Mesenteric fat pad (tissue), 1 donor: ENCODE measurements around the gene DZIP1L. TPM values are rescaled to one million over a fixed set of nuclear protein-coding genes. Genes with fewer than 3 reads are reported as not detected.
"Not testable (repeated sequence)": the region's sequence is repeated elsewhere in the genome, so short reads cannot be mapped to it uniquely, and the experiment has no call there.

Experiments used
- DNase-seq: peaks from one replicate; pipeline ENCODE4 v3.0.0-alpha.2; 2020; ENCODE audit warnings: low spot score
- total RNA-seq: library from RNA; stranded (reverse); fragmentation: NEBNext Ultra II Directional; extraction: Animal tissue kit (Norgen Biotek cat#: 25700); gene quantifications from one replicate; pipeline ENCODE4 v1.2.1, GENCODE V29; 2021
- donor health status: DM: yes; HTN: yes; CAD: no.

DZIP1L gene
- total RNA-seq, 1 donor from 2014 or later = 13.7 TPM

DNA sequence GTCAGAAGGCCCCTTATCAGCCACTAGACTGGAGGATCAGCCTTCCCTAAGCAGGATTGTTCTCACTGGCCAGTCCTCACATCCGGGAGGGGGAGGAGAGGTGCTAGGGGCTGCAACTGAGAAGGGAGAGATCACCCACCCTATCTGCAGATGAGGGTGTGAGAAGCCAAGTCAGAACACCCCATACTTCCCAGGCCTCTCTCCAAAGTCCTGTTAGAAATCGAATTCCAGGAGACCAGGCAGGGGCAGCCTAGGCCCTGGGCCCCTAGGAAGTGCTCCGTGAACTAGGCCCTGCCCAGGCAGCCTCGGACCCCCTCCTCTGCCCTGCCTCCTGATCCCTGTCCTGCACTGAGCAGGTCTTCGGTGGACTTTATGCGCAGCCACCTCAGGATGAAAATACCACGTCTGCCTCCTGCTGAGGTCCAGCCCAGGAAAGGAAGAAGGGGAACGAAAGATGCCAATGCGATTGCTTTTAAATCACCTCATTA lies 933 bp downstream of the DZIP1L start:
- no peak for DNase-seq

DNA sequence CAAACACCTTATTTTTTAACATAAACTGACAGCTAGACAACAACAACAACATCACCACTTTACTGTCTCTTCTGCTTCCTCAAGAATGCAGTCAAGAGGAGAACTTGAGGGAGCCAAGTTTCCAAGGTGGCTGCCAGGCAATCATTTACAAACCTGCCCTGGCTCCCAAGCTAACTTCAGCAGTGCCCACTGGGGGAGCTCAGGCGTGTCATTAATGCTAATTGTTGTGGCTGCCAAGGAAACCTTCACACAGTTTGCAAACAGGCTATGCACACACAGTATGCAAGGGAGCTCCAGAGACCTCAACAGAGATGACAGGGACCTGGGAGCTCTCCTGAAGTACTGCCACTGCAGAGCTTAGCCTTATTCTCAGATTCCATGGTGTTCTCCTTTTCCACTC lies 2.1 kb downstream of the DZIP1L start:
- DNase-seq = no peak

DNA sequence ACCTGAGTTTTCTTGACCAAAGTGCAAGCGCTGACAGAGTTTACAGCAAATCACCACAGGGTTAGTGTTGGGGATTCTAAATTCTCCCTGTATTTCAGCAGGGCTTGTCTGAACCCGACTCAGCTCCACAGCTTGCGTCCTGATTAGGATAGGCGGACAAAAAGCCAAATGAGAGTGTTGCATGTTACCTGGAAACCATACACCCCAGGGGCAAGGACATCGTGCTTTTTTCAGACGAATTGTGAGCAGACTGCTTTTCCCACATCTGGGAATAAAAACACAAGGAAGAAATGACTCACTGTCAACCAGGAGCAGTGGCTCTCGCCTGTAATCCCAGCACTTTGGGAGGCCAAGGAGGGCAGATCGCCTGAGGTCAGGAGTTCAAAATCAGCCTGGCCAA lies 3.0 kb downstream of the DZIP1L start:
- no peak for DNase-seq

DNA sequence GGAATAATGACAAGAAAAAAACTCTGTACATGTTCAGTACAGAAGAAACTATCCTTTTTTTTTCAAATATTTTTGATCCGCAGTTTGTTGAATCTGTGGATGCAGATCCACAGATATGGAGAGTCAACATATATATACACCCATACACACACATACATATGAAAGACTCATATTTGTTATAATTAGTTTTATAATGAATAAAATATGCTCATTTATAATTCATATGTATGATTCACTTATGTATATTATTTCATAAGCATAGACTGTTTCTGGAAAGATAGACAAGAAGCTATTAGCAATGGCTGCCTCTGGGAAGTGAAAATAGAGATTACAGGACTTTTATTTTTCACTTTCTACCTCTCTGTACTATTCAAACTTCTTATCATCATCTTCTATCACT lies 9.8 kb downstream of the DZIP1L start:
- DNase-seq = no peak

DNA sequence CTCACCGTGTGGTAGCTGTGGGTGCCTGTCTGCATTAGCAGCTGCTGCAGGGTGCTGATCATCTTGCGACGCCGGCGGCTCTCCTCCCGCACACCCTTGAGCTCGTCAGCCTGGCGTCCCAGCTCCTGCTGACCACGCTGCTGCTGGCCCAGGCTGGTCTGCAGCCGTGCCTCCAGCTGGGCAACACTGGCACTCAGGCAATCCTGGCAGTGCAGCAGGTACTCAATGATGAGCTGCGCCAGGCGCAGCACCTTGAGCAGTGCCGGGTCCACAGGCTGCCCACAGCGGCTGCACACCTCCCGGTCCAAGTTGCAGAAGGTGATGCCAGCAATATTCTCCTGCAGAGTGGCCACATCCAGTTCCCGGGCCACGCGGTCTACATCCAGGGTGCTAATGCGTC lies 11.9 kb downstream of the DZIP1L start:
- no peak for DNase-seq

DNA sequence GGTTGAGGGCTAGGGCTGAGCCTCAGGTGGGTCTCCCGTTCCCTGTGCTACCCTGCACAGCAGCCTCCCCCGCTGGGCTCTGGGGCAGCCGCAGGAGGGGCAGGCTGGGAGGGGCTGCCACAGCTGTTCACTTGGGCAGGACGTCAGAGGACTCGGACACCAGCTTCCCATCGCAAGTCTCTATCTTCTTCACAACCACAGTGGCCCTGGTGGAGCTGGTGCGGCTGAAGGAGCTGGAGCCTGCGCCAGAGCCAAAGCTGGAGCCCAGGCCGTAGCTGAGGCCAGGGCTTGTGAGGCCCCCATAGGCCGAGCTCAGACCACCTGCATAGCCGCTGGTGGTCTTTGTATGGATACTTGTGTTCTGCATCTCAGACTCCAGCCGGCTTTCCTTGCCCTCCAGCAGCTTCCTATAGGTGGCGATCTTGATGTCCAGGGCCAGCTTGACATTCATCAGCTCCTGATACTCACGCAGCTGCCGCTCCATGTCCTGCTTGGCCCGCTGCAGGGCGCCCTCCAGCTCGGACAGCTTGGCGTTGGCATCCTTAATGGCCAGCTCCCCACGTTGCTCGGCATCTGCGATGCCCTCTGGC lies 14.0 kb downstream of the DZIP1L start:
- DNase-seq = not testable (repeated sequence)

DNA sequence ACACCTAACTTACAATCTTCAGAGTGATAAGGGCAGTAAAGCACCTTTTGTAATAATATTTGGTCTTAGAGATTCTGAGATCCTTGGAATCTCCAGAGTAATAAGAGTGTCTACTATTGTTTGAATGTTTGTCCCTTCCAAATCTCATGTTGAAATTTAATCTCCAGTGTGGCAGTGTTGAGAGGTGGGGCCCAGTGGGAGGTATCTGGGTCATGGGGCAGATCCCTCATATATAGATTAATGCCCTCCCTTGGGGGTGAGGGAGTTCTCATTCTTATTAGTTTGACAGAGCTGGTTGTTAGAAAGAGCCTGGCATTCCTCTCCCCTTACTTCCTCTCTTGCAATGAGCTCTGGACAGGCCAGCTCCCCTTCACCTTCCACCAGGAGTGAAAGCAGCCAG lies 16.0 kb downstream of the DZIP1L start:
- DNase-seq = no peak

DNA sequence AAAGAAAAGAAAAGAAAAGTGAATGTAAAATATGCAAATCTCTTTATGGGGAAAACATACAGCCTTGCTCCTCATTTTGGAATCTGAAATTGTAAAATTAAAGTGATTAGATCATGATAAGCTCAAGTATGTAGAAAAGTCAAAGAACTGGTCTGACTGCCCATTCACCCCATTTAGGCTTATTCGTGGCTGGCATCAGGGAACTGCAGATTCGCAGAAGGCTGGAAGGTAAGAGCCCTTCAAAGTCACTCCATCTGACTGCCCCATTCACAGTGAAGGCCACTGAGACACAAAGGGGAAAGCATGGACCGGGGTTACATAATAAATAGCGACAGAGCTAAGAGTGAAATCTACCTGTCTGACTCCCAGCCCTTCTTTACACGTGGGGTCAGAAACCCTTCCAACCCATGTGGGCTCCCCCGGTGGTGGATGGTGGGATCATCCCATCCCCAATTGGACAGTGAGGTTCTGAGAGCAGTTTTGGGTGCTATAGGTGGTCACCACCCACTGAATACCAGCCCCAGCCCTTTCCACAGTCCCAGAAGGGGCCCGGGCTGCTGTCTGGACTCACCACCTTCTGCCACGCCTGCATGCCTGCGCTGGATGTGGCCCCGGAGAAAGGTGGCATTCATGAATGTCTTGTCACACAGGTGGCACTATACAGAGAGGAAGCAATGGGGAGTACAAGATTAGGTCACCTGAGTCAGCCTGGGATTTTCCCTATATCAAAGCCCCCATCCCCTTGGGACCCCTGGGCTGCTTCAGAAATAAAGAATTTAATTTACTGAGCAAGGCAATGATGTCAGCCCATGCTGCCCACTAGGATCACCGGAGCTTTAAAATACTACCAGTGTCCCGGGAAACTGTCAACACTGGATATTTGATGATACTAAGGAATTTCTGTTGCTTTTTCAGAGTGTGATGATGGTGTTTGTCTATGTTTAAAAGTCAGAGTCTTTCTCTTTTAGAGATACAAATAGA lies 17.9 kb downstream of the DZIP1L start:
- no peak for DNase-seq

DNA sequence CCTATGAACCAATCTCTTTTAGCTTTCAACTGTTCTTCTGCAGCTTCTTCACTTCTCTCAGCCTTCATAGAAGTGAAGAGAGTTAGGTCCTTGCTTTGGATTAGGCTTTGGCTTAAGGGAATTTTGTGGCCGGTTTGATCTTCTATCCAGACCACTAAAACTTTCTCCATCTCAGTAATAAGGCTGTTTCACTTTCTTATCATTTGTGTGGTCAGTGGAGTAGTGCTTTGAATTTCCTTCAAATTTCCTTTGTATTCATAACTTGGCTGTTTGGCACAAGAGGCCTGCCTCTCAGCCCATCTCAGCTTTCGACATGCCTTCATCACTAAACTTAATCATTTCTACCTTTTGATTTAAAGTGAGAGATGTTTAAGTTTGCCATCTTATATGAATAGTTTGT lies 21.7 kb downstream of the DZIP1L start:
- no peak for DNase-seq

DNA sequence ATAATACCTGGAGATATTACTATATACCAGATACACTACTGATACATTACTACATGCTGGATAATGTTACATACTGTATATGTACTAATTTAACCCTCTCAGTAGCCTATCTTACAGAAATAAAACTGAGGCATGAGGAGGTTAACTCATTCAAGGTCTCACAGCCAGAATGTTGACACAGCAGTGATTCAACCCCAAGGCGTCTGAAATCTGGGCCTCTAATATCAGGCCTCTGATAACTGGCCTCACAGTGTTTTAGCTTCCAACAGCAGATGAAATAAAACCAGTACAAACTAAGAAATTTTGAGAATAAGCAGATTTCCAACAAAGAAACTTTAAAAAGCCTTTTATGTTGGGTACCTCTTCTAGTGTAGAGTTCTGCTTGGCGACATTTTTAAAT lies 23.4 kb downstream of the DZIP1L start:
- DNase-seq = no peak

DNA sequence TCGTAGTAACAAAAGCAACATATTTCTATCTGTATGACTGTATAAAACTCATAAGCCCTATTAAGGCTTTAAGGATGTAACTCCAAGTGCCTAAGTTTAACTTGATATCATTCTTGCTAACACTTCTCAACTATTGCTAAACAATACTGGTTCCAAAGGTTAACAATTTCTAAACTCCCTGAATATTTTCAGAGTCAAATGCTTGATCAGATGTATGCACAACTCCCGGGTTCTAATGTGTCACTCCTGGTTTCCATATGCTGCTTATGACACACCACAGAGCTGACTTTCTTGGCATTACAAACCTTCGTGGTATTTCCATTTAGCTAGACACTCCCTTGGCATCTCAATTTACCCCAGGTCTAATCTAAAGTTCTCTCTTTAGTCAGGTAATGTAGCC lies 26.3 kb downstream of the DZIP1L start:
- no peak for DNase-seq

DNA sequence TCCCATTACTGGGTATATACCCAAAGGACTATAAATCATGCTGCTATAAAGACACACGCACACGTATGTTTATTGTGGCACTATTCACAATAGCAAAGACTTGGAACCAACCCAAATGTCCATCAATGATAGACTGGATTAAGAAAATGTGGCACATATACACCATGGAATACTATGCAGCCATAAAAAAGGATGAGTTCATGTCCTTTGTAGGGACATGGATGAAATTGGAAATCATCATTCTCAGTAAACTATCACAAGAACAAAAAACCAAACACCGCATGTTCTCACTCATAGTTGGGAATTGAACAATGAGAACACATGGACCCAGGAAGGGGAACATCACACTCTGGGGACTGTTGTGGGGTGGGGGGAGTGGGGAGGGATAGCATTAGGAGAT lies 29.7 kb downstream of the DZIP1L start:
- not testable (repeated sequence) for DNase-seq

DNA sequence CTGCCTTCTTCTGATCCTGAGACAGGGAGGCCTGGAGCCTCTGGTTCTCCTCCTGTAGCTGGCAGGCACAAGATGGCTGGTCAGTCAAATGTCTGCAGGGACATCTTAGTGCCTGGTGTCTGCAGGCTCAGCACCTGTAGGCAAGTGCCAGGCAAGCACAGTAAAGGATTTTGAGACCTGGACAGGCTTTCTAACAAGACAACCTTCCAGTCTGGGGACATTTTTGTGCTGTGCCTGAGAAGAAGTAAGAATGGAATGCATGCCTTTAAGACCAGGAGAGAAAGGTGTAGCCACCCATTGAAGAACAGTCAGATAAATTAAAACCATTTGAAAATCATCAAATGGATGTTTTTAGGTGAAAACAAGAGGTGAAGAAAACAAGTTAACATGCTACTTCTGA lies 31.2 kb downstream of the DZIP1L start:
- DNase-seq = no peak

DNA sequence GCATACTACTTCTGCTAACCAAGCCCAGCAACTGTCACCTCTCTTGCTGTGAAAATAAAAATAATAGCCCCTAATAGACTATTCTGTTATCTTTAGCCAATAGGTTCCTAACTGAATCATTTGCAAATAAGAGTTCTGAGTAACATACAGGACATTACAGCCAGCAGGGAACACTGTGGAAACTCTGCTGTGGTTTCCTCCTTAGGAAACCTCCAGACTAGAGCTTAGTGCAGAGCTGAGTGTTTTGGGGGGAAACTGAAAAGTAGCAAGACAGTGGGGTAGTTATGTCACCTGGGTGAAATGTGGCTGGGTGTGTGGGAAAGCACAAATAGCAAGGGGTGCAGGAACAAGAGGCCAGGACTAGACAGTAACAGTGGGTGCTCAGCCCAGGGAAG lies 32.4 kb downstream of the DZIP1L start:
- no peak for DNase-seq

DNA sequence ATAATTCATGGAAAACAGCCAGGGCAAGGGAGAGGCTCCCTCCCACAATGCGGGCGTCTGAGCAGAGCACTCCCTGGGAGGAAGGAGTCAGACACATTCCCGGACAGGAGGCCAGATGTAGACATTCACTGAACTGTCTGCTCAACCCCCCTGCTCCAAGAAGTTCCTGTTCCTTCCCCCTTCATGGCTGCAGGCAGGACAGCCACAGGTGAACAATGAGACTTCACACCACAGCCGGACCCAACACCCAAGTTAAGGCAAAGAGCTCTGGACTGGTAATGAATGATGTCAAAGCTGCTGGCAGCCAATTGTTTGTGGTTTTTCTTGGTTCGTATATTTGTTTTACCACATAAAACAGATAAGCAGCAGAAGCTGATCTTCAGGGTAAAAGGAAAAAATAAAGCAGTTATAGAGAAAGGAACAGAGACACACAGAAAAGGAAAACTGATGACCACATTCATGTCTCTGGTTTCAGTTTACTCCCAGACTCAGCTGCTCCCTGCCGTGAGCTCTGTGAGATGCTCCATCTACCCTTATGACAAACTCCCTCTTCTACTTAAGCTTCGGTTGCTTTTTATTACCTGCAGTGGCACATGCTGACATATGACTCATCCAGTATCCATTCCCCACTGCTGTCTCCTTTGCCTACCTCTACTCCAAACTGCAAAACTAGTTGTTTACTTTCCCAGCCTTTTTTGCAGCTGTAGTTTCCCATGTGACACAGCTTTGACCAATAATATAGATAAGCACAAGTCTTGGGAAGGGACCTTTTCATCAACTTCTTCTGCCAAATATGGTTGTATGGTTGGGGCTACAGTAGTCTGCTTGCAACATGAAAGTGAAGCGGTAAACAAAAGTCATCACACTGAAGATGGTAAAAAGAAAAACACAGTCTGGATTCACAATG lies 33.1 kb downstream of the DZIP1L start:
- DNase-seq = no peak

DNA sequence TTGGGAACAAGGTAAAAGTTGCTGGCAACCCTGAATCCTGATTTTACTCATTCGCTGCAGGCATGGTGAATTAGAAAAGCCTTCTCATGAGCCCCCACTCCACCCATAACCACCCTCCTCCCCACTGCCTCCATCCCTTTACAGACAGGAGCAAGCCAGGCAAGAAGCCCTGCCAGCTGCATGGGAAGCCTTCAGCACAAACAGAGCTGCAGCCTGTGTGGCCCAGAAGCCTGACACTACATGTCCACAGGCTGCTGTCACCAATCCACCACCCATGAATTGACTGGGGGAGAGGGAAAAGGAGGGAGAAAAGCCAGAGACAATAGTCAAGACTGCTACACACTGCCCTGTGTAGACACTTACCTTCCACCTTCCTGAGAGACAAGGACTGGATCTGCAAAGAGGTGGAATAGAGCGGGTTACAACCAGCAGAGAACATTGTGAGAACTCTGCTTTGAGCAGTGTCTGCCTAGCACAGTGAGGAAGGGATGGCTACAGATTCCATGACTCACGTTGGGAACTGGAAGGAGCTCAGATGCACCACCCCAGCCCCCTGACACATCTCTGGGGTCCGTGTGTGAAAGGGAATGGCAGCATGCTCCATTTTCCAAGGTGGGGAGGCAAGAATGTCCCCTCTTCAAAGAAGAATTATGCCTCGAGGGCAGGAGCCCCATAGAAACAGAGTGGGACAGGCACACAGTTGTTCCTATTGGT lies 33.9 kb downstream of the DZIP1L start:
- no peak for DNase-seq

DNA sequence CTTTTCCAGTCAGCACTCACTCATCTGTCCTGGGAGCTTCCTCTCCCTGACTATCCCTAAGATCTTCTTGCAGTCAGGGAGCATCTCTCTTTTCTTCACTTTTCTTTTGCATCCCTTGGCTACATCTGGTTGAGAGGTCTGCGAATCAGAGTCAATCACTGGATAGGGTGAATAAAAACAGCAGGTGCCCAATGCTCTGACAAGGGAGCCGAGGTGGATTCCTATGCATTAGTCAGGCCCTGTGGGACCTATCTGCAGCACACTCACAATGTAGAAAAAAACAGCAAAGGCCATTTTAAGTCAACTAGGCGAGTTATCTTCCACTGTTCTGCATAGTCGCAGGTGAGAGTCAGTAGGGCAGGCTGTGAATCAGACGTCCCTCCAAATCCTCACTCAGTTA lies 35.5 kb downstream of the DZIP1L start:
- DNase-seq = no peak

DNA sequence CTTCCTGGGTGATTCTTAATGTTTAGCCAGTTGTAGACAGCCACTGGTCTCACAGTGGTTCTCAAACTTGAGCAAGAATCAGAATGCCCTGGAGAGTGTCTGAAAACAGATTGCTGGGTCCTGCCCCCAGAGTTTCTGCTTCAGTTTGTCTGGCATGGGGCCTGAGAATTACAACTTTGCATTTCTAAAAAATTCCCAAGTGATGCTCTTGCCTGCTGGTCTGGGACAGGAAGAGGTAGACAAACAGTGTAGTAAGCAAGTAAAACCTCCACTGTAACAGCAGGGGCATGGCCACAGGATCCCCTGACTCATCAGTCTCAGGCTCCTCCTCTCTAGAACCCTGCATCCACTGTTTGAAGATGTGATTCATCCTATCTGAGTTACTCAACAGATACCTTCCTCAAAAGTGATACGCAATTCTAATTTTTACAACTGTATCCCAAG lies 36.5 kb downstream of the DZIP1L start:
- DNase-seq = no peak

DNA sequence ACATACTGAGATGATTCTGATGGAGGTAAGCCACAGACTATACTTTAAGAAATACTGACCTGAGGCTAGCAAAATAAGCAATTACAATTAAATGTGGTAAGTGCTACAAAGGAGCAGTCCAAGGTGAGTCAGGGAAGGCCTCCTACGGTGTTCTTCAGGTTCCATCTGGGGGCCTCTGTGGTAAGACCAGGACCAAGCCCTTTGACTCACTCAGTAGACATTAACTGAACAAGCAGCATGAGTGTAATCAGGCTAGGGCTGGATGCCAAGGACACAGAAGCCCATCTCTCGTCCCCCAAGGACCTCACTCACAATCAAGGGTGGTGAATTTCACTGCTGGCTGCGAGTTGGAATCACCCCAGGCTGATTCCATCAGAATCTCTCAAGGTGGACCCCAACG lies 37.3 kb downstream of the DZIP1L start:
- no peak for DNase-seq

DNA sequence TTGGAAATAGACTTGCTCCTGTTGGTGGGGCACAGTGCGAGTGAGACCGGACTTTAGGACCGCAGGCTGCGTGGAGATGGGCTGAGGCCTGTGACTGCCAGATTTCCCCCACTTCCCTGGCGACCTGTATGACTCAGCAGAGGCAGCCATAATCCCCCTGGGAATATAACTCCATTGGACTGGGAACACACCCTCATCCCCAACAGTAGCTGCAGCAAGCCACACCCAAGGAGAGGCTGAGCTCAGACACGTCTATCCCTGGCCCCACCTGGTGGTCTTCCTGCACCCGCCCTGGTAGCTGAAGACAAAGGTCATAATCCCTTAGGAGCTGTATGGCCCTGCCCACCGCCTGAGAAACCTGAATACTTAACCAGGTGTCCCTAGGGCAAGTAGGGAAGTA lies 42.6 kb downstream of the DZIP1L start:
- no peak for DNase-seq

DNA sequence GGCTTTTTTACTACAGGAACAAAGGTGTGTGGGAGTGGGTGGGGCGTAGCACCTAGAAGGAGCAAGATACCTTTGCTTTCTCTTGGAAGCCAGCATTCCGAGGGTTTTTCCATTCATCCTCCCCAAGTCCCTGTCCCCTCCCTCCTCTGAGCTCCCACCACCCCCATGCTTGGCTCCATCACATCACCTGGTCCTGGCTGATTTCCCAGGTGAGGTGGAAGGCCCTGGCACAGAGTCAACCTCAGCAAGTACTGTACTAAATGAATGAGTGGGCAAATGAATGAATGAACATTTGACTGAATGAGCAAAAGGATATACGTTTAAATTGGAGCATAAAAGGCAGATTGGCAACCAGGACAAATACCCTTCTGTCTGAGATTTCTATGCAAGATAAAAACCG lies 45.4 kb downstream of the DZIP1L start:
- DNase-seq = no peak
